Suprapubic skin (tissue), 4 donors: ENCODE measurements around the gene FAM204A. TPM values are rescaled to one million over a fixed set of nuclear protein-coding genes. Genes with fewer than 3 reads are reported as not detected.

Experiments
- DNase-seq, 2 donors: peaks; one replicate each; pipeline ENCODE4 v3.0.0-alpha.2; 2019; ENCODE audit warnings: low spot score in 2 of 2
- H3K27ac ChIP-seq: fragments of 200-600 bp; sonication (generic); one replicate; pipeline ENCODE4 v1.5.1; 2019
- H3K27me3 ChIP-seq: fragments of 200-600 bp; sonication (generic); one replicate; pipeline ENCODE4 v1.5.1; 2019
- H3K36me3 ChIP-seq: fragments of 200-600 bp; sonication (generic); one replicate; pipeline ENCODE4 v1.5.1; 2019
- H3K4me1 ChIP-seq: fragments of 200-600 bp; sonication (generic); one replicate; pipeline ENCODE4 v1.5.1; 2019
- H3K4me3 ChIP-seq: fragments of 200-600 bp; sonication (generic); one replicate; pipeline ENCODE4 v1.5.1; 2019; ENCODE audit warnings: mild to moderate bottlenecking
- H3K9me3 ChIP-seq: fragments of 200-600 bp; sonication (generic); one replicate; pipeline ENCODE4 v1.5.1; 2019
- CTCF ChIP-seq, 2 donors: fragments of 200-600 bp in 1 of 2; fragments of 450-650 bp in 1 of 2; sonication (generic) in 1 of 2; IDR thresholded peaks; one replicate each; pipeline ENCODE4 v1.5.1; 2016 to 2019; ENCODE audit warnings: antibody characterized with exemption in 2 of 2, mild to moderate bottlenecking in 1 of 2, moderate library complexity in 1 of 2
- EP300 ChIP-seq: sonication (generic); formaldehyde crosslinking; IDR thresholded peaks from one replicate; pipeline ENCODE4 v1.6.1; 2017; ENCODE audit warnings: antibody characterized with exemption
- POLR2A ChIP-seq, 2 donors: fragments of 450-650 bp; IDR thresholded peaks; one replicate each; pipeline ENCODE4 v1.6.1; 2017; ENCODE audit warnings: antibody characterized with exemption in 2 of 2, mild to moderate bottlenecking in 2 of 2, moderate library complexity in 2 of 2
- POLR2AphosphoS5 ChIP-seq, 3 donors: sonication (generic); formaldehyde crosslinking; IDR thresholded peaks; one replicate each; pipeline ENCODE4 v1.6.1; 2017; ENCODE audit warnings: antibody characterized with exemption in 3 of 3
- whole genome bisulfite sequencing: methylation state at CpG from one replicate; pipeline ENCODE4 v1.1.5; 2018; 5-methylcytosine and 5-hydroxymethylcytosine counted together
- total RNA-seq, 4 donors: library from RNA; depleted of rRNA; stranded (reverse); fragments of >200 nt; gene quantifications; one replicate each; pipeline ENCODE4 v1.1.0, GENCODE V29; 2016

The FAM204A gene
- total RNA-seq, 4 donors from 2014 or later, result 18.2 to 45.4 (median 35.1) TPM

- Histone ChIP-seq H3K4me3 (no peak overlapping the region), H3K4me1 (no peaks in the 10 kb centered on the region), H3K27ac (no peak overlapping the region), H3K36me3 (no peaks in the 10 kb centered on the region), H3K9me3 (peaks cover under 1% of the 10 kb centered on the region), H3K27me3 (no peaks in the 10 kb centered on the region)
- no peak for DNase-seq
- WGBS, result 92% methylated on average over 2 of the region's 2 CpGs
- TF ChIP-seq EP300 (no peak), POLR2AphosphoS5 (IDR thresholded peaks at IDR 0.05) (no peak), CTCF (IDR thresholded peaks at IDR 0.05) (no peak), POLR2A (IDR thresholded peaks at IDR 0.05) (no peak)
These were observed 28.4 kb upstream of the FAM204A start for GRCh38 chr10:118370499-118370898.

- DNase-seq, result no peak
- Histone ChIP-seq H3K4me3 (no peak overlapping the region), H3K4me1 (no peaks in the 10 kb centered on the region), H3K27ac (no peak overlapping the region), H3K9me3 (peaks cover 6% of the 10 kb centered on the region), H3K36me3 (no peaks in the 10 kb centered on the region), H3K27me3 (no peaks in the 10 kb centered on the region)
- 75% methylated on average over 4 of the region's 4 CpGs for WGBS
- TF ChIP-seq CTCF (IDR thresholded peaks at IDR 0.05) (no peak), POLR2AphosphoS5 (IDR thresholded peaks at IDR 0.05) (no peak), EP300 (no peak), POLR2A (IDR thresholded peaks at IDR 0.05) (no peak)
These were observed 27.6 kb upstream of the FAM204A start for GRCh38 chr10:118369641-118370205.

- Histone ChIP-seq H3K9me3 (peaks cover 6% of the 10 kb centered on the region), H3K36me3 (no peaks in the 10 kb centered on the region), H3K4me3 (no peak overlapping the region), H3K27me3 (no peaks in the 10 kb centered on the region), H3K4me1 (no peaks in the 10 kb centered on the region), H3K27ac (no peak overlapping the region)
- no peak for TF ChIP-seq POLR2AphosphoS5 (IDR thresholded peaks at IDR 0.05)
- no peak for TF ChIP-seq EP300
- DNase-seq, result no peak
These were observed 23.6 kb upstream of the FAM204A start for GRCh38 chr10:118365702-118366101.

GRCh38 chr10:118362103-118362502 lies 20.0 kb upstream of the FAM204A start:
- peaks cover 3% of the 10 kb centered on the region for H3K27me3 ChIP-seq
- 94% methylated on average over 1 of the region's 1 CpG for WGBS
- H3K4me3 ChIP-seq, result no peak overlapping the region
- H3K9me3 ChIP-seq, result peaks cover 6% of the 10 kb centered on the region
- DNase-seq, result no peak
- H3K4me1 ChIP-seq, result no peaks in the 10 kb centered on the region
- no peak for TF ChIP-seq POLR2AphosphoS5 (IDR thresholded peaks at IDR 0.05)
- TF ChIP-seq POLR2A (IDR thresholded peaks at IDR 0.05), result no peak
- TF ChIP-seq EP300, result no peak
- no peak for TF ChIP-seq CTCF (IDR thresholded peaks at IDR 0.05)
- no peak overlapping the region for H3K27ac ChIP-seq
- H3K36me3 ChIP-seq, result no peaks in the 10 kb centered on the region

GRCh38 chr10:118358327-118358726 lies 16.2 kb upstream of the FAM204A start:
- Histone ChIP-seq H3K36me3 (no peaks in the 10 kb centered on the region), H3K9me3 (no peaks in the 10 kb centered on the region), H3K27ac (no peak overlapping the region), H3K27me3 (peaks cover 3% of the 10 kb centered on the region), H3K4me3 (no peak overlapping the region), H3K4me1 (no peaks in the 10 kb centered on the region)
- TF ChIP-seq CTCF (IDR thresholded peaks at IDR 0.05) (no peak), POLR2A (IDR thresholded peaks at IDR 0.05) (no peak), EP300 (no peak), POLR2AphosphoS5 (IDR thresholded peaks at IDR 0.05) (no peak)
- 89% methylated on average over 6 of the region's 6 CpGs for WGBS
- no peak for DNase-seq

GRCh38 chr10:118357841-118358240 lies 15.7 kb upstream of the FAM204A start:
- no peak overlapping the region for H3K4me3 ChIP-seq
- TF ChIP-seq CTCF (IDR thresholded peaks at IDR 0.05) (no peak), POLR2A (IDR thresholded peaks at IDR 0.05) (no peak), EP300 (no peak), POLR2AphosphoS5 (IDR thresholded peaks at IDR 0.05) (no peak)
- peaks cover 3% of the 10 kb centered on the region for H3K27me3 ChIP-seq
- no peaks in the 10 kb centered on the region for H3K36me3 ChIP-seq
- no peak for DNase-seq
- H3K27ac ChIP-seq, result no peak overlapping the region
- no peaks in the 10 kb centered on the region for H3K9me3 ChIP-seq
- 62% methylated on average over 3 of the region's 3 CpGs for WGBS
- no peaks in the 10 kb centered on the region for H3K4me1 ChIP-seq
